HG03520 (cell line): ENCODE measurements around the gene IFNLR1.

Experiments used
- ATAC-seq: cut with Tn5 transposase; IDR thresholded peaks from one replicate; pipeline ENCODE4 v1.9.1; 2021; ENCODE audit warnings: mild to moderate bottlenecking, moderate library complexity; ENCODE audit not compliant: unreplicated experiment

Gene IFNLR1

DNA sequence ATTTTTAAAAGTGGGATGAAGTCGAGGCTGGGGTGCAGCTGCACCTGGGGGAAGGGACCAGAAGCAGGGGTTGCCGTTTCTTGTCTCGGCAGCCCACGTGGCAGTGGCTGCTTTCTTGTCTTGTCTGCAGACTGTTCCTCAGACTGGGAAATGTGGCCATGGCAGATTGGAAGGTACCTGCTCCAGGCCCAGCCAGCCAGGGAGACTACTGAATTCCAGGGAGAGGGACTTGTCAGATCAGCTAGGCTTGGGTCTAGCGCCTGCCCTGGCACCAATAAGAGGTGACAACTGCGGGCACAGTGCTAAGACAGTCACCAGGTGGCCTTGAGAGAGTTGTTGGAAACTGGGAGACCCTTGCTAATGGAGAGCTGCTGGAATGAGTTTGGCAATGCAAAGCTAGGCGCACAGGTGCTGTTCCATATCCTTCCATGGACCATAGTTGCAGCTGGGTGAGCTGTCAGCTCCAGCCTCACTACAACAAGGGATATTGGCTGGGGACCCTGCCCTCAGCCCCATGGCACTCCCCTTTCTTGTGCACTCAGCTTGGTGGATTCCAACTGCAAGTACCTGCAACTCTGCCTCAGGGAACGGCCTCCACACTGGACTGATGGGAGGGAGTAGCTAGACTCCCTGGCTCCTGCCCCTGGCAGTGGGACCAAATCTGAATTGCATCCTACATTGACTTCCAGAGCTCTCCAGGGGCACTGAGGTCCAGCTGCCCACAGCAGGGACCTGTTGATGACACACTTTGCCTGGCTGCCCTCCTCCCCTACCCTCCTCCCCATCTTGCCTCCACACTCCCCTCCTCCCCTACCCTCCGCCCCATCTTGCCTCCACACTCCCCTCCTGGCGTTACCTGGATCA lies 34.2 kb downstream of the IFNLR1 start:
- no peak for ATAC-seq

DNA sequence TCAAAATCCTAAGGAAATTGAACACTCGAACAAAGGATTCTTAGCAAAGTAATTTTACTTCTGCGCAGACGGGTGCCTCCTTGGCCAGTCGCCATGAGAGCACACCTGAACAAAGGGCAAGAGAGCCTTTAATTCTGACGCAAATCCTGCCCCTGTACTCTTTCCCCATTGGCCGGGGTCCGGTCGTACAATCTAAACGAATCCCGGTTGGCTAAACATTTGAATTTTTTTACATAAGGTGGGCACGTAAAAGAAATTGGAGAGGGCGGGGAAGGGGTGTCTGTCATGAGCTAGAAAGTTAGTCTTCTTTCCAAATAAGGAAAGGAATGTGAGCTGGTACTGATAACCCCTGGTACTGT lies 35.9 kb downstream of the IFNLR1 start:
- no peak for ATAC-seq

DNA sequence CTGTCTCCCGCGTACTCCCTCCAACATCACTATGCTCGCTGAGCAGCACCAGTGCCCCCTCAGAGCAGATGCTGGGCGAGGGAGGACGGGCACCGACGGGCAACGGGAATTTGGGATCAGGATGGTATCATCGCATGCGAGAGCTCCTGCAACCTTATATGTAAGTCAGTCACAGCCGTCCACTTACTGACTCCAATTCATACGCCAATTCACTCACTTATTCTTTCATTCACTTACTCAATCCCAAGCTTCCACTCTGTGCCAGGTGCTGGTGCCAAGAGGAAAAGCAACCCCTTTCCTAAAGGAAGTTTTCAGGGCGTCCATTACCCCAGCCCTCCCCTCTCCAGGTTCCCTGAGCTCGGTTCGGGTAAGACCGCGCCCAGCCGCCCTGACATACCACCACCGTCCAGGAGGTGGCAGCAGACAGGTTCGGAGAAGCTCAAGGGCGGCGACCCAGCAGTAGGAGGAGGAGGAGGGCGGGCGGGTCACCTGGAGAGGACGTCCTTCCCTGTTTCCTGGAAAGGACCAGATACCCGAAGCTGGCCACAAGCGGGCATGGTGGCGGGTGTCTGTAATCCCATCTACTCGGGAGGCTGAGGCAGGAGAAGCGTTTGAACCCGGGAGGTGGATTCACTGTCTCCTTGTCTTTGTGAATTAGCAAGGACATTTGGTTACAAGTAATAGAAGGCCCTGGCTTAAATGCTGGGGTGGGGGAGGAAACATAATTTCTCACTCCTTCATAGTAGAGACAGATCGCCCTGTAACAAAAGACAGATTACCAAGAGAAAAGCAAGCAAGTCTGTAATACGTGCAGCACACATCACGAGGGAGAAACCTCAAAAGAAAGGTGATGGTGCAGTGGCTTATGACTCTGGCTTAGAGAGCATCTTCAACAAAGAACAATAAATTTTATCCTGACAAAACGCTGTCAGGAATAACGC lies 36.6 kb downstream of the IFNLR1 start:
- no peak for ATAC-seq

DNA sequence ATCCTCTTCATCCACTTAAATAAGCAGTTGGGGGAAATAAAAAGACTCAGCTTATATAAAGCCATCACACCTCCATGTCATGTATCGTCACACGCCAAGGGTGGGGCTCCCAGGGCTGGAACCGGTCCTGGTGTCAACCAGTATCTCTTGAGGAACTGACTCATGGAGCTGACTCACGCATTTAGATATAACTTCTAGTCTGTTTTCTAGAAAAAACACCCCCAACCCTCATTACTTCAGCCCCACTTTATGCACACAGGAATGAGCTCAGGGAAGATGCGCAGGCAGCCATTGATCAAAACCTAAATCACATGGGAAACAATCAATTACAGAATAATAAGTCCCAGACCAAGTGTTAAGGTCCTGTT lies 37.2 kb downstream of the IFNLR1 start:
- no peak for ATAC-seq

DNA sequence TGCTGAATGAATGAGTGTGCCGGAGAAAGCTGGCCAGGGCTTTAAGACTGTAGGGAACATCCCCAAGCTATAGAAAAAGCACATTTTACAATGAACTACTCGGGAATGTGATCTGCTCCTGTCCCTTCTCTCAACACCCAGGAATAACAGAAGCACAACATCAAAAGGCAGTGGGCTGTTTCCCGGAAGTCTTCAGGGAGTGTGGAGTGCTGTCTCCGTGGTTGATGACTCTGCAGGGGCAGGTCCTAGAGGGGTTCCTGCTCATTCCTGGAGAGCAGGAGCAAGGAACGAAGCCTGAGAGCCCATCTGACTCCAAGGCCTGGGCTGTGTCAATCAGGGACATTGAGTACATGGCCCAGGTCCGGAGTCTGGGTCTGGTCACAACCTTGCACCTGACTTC lies 39.3 kb downstream of the IFNLR1 start:
- ATAC-seq: no peak

DNA sequence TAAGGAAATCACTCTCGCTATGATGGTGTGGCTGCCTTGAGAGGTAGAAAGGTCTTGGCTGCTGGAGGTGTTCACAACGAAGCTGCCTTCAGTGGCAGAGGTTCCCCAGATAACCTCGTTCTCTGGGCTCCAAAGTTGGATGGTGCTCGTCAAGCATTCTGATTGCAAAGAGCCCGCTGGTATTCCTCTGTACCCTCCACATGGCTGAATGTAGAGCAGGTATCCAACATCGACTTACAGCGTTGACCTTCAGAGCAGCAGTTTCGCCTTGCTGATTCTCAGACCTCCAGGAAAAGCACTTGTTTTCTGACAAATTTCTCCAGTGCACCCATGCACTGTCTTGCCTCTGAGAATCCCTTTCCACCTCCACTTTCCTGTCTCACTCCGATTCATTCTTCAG lies 39.9 kb downstream of the IFNLR1 start:
- no peak for ATAC-seq

DNA sequence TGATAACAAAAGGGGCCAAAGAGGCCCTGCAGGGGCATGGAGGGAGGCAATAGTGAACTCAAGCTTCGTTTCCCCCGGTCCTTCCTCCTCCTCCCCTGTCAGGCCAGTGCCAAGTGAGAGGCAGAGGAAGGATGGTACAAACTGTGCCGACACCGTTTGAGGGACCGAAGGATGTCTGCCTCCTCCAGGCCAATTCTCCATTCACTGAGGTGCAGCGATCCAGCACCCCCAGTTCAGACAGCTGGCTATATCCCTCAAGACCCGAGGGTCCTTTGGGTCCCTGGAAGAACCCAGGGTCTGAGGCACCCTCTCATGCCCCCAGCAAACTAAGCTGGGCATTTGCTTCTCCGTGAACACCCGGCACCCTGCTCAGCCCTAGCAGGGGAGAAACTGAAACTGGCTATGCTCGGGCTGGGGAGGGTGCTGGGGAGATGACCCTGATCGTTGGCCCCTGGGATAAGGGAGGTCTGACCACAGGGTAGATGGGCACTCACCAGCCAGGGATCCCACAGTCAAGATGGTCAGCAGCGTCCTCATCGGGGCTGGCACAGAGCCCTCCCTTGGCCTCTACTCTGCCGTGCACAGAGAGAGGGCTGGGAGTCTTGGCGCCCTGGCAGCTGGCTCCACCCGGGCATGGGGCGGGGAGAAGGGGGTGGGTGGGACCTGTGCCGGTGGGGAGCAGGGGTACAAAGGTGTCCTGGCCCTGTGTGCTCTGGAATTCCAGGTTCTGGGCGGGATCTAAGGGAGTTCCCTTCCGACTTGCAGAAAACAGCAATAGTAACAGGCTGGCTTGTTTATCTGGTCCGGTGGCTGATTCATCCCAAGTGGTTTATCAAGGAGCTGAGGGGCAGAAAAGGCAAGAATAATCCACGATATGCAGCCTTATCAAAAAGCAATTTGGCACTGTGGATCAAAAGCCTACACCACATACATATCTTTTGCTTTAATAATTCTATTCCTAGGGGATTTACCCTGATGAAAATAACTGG lies 44.2 kb downstream of the IFNLR1 start, which contains the start of gene IL22RA1:
Gene IL22RA1 (minus strand): TSS at position 595 of the 989 bp plus-strand sequence. CDS start 58 bp downstream, at position 537.
- ATAC-seq: no peak

DNA sequence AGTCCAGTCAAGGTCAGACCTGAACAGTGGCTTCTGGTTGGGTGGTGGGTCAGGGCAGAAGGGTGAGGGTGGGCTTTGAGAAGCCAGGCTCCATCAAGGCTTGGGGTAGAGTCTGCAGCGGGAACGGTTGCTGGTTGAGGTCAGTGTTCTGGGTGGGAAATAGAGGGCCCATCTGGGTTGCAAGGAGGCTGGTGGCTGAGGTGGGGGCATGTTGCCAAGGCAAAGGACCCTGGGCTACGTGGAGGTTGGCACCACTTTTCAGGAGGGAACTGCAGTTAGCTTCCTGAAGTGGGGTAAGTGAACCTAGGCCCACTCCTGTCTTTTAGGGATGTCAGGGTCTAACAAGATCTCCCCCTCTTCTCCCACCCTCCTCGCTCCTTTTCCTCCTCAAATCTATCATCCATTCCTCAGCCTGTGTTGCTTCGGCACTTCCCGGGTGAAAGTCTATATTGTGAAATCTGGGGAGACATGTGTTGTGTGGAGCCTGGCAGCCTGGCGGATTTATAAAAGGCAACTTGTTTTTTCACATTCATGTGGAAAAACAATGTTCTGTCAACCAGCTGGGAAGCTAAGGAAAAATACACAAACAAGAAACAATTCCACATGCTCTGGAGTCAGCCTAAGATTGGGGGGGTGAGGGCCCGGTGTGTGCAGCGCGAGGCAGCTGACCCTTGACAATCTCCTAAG lies 45.6 kb downstream of the IFNLR1 start:
- ATAC-seq: no peak

DNA sequence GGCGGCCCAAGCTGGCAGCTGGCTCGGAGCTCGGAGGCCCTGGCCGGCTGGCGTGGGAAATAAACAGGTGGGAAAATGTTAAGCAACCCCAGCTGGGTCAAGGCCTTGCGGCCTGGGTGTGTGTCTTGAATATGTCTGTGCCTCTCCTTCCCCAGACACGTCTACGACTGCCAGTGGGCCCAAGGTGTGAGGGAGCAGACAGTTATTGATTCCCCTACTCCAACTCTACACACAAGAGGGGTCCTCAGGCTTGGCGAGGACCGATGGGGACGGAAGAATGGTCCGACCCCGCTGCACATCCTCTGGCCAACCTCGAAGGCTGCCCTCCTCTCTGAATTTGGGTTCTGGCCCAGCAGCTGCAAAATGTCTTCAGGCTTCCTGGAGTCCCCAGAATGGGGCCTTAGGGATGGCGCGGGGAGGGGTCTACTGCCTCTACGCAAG lies 46.3 kb downstream of the IFNLR1 start:
- ATAC-seq: no peak

DNA sequence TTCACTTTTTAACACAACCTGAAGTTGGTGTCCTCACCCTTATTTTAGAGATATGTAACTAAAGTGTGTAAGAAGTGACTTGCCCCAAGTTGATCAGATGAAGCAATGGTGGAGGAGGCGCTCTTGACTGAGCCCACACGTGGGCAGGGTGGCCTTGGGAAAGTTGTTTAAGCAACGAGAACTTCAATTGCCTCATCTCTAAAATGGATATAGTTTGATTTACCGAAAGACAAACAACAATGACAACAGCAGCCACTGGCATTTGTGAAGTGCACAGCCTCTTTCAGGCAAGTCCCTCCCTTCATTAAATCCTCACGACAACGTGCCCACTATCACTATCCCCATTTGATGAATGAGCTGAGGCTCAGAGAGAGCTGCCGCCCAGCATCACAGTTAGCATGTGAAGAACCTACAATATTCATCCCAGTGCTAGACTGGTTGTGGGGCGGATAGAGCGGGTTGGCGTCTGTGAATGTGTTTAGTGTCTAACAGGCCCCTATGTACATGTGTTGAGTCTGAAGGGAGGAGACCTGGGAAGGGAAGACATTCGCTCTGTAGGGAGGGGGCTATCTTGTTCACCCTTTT lies 47.2 kb downstream of the IFNLR1 start:
- ATAC-seq: no peak

DNA sequence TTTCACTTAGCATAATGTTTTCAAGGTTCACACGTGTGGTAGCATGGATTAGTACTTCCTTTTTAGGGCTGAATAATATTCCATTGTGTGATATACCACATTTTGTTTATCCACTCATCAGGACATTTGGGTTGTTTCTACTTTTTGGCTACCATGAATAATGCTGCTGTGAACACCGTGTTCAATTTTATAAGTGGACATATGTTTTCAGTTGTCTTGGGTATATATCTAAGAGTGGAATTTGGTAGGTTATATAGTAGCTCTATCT lies 47.9 kb downstream of the IFNLR1 start:
- no peak for ATAC-seq

DNA sequence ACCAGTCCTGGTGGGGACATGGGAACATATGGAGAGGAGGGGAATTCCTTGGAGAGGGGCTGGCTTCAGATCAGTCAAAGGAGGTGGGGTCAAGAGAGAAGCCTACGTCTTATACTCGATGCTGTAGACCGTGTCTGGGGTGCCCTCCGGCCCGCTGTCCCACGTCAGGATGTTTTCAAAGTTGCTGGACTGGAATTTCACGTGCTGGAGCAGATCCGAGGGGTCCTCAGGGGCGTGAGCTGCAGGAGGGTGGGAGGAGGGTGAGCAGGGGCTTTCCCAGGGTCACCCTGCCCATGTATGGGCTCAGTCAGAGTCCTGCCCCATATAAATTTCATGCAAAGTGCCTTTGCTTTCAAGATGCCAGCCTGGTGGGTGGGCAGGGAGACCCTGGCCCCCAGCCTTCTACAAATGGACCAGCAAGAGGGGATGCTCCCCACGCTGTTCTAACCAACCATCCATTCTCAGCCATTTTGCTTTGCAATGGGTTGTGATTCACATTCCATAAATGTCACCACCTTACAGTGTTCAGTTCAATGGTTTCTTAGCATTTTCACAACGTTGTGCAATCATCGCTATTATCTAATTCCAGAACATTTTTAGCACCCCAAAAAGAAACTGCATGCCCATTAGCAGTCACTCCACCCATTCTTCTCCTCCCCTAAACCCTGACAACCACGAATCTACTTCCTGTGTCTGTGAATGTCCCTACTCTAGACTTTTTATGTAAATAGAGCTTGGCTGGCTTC lies 48.4 kb downstream of the IFNLR1 start:
- ATAC-seq: no peak

DNA sequence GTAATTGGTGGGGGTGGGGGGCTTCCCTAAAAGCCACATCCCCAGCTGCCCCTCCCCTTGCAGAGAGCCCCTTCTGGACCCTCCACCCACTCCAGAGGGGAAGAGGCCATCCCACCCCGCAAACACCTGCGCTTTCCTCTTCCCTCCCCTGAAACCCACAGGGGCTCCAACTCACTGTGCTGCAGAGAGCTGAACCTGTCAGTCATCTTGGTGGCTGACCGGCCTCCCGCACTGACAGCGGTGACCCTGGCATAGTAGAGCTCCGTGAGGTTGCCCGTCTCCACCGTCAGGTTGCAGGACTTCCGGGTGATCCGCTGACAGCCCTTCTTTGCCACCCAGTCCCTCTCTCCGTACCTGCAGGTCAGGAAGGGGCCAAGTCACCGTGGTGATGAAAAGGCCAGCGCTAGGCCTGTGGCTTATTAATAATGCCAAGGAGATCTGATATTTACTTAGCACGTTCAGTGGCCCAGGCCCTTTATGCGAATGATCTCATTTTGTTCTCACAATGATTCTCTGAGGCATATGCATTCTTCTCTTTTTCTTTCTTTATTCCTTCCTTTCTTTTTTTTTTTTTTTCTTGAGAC lies 50.0 kb downstream of the IFNLR1 start:
- ATAC-seq: no peak

DNA sequence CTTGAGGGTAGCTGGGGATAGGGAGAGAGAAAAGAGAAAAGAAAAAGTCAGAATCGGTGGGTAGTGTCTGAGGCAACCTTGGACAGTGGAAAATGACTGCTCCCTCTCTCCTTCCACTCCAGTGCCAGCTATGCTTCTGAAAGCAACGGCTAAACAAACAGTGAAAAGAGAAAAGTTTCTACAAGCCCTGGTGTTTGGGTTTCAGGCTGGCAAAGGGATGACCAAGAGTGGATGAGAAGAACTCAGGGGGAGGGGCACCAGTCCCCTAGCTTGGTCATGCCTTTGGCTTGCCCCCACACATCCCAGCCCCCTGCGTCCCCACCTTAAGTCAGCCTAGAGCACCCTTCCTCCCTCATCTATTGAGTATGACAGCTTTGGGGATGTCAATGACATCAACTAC lies 52.7 kb downstream of the IFNLR1 start:
- ATAC-seq: no peak

DNA sequence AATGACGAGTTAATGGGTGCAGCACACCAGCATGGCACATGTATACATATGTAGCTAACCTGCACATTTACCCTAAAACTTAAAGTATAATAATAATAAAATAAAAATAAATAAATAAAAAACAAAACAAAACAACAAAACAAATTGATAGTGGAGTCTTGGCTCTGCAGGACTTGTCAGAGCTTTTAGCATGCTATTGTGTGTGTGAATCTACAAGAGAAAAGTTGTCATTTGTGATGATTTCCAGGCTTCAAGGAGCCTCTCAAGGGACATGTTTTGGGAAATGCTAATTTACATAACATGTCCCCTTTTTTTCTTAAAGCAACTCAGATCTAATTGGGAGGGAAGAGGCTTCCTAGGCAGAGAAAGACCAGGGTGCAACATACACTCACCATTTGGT lies 53.3 kb downstream of the IFNLR1 start:
- ATAC-seq: no peak

DNA sequence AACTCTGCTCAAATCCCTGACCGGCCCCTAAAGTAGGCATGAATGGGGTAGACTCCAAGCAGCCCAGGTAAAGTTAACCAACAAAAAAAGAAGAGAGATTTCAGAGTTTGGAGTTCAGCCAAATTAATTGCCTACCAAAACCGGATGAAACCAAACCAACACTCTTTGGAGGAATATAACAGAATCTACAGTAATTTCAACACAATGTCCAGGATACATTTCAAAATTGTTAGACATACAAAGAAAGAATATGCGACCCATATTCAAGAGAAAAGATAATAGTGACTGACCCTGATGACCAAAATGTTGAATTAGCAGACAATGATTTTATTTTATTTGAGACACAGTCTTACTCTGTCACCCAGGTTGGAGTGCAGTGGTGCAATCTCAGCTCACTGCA lies 56.7 kb downstream of the IFNLR1 start:
- ATAC-seq: no peak

DNA sequence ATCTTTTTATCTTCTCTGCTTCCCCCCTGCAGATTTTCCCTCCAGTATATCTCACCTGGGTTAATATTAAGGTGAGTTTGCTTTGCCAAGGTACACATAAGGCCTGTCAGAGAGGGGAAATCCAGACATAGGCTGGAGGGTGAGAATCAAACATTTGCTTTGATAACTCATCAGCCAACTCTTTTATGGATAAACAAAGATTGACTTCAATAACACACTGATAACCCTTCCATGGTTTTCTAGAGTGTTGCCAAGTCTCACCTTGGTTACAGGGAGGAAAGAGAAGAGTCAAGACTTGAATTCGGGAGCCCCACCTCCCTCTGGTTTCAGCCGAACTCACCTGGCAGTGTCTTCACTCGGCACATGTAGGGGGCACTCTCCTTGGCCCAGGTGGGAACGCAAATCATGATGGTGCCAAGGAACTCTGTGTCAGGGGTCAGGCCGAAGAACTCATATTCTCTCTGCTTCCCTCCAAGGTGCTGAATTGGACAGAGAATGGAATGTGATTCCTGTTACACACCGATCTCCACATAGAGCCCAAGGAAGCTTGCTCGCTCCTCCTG lies 59.2 kb downstream of the IFNLR1 start:
- ATAC-seq: no peak

DNA sequence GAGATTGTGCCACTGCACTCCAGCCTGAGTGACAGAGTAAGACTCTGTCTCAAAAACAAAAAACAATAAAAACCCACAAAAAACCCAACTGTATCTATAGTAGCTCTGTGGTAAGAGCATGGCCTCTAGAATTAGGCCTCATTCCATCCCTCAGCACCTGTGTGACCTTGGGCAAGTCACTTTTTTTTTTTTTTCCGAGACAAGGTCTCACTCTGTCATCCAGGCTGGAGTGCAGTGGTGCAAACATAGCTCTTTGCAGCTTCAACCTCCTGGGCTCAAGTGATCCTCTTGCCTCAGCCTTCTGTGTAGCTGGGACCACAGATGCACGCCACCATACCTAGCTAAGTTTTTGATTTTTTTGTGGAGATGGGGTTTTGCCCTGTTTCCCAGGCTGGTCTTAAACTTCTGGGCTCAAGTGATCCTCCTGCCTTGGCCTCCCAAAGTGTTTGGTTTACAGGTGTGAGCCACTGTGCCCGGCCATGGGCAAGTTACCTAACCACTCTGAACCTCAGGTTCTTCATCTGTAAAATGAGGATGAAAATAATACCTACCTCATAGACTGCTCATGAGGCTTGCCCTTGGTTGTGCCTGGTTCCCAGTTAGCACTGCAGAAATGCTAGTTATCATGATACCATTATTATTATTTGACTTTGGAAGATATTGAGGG lies 59.8 kb downstream of the IFNLR1 start:
- ATAC-seq: no peak
